HG02884 (cell line): ENCODE results near the gene CCL27.
"Not testable (repeated sequence)": the region's sequence is repeated elsewhere in the genome, so short reads cannot be mapped to it uniquely, and the experiment has no call there.

Experiments used
- ATAC-seq: cut with Tn5 transposase; IDR thresholded peaks from one replicate; pipeline ENCODE4 v1.9.1; 2021; ENCODE audit warnings: mild to moderate bottlenecking, moderate library complexity; ENCODE audit not compliant: unreplicated experiment

The CCL27 gene

GRCh38 chr9:34651876-34652601 is 10.4 kb downstream of the CCL27 start, which contains the start of gene IL11RA:
Gene IL11RA (plus strand): TSS chr9:34652185. CDS start chr9:34655218, 3,033 bp downstream.
- ATAC-seq = no peak

GRCh38 chr9:34651321-34651720 is 11.1 kb downstream of the CCL27 start:
- no peak for ATAC-seq

- no peak for ATAC-seq
Measured at GRCh38 chr9:34650816-34651215, 11.6 kb downstream of the CCL27 start.

DNA sequence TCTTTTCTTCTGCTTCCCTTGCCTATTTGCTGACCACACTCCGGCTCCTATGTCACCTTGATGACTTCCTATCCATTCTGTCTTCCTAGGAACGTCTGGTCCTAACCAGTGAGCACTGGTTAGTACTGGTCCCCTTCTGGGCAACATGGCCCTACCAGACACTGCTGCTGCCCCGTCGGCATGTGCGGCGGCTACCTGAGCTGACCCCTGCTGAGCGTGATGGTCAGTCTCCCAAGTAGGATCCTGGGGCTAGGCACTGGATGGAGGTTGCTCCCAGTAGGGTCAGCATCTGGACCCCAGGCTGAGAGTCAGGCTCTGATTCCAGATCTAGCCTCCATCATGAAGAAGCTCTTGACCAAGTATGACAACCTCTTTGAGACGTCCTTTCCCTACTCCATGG is 13.8 kb downstream of the CCL27 start:
- no peak for ATAC-seq

DNA sequence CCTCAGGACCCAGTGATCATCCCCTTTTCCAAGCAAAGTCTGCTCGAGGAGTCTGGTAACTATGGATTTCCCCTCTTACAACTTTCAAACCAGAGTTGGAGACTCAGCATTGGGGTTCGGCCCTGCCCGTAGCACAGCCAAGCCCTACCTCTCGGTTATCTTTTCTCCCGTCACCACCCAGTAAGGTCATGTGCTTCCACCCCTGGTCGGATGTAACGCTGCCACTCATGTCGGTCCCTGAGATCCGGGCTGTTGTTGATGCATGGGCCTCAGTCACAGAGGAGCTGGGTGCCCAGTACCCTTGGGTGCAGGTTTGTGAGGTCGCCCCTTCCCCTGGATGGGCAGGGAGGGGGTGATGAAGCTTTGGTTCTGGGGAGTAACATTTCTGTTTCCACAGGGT is 14.8 kb downstream of the CCL27 start:
- no peak for ATAC-seq

DNA sequence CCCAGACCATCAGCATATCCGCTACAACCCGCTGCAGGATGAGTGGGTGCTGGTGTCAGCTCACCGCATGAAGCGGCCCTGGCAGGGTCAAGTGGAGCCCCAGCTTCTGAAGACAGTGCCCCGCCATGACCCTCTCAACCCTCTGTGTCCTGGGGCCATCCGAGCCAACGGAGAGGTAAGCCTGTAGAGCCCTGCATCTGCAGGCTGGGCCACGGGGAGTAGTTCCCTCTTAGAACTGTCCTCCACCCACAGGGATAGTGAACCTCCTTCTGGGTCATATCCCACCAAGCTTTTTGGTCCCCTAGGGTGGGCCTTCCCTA is 15.4 kb downstream of the CCL27 start:
- ATAC-seq = no peak

DNA sequence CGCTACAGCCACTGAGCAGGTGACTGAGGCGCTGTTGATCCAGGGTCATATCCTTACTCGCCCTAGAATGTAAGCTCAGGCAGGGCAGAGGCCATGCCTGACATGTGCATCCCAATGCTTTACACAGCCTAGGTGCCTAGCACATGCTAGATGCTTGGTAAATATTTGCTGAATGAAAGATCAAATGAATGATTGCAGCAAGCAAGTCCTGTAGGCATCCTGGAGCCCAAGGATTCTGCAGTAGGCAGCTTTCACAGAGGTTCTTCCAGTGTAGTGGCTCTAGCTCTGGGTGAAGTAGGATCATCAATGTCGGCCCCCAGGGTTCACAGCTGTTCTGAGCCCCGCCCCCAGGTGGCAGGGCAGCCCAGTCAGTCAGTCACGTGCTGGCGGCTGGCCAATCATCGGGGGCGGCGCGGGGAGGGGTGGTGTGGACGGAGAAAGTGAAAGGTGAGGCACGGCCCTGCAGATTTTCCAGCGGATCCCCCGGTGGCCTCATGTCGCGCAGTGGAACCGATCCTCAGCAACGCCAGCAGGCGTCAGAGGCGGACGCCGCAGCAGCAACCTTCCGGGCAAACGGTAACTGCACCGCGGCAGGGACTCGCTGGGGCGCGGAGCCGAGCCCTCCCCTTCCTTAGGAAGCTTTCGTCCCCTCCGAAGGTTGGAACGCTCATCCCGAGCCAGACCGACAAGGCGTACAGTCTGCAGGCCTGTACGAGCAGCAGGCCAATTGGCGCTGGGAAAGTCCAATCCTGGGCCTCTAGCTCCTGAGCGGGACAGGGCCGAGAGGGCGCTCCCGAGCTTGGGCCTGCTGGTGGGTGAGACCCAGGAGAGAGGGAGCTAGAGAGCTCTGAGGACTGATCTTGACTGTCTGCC is 16.0 kb downstream of the CCL27 start, which contains the start of gene GALT:
TSS of gene GALT (plus strand) at position 465 of the 873 bp plus-strand sequence. CDS start at position 495, 30 bp downstream.
- ATAC-seq = peak; percentile 87

DNA sequence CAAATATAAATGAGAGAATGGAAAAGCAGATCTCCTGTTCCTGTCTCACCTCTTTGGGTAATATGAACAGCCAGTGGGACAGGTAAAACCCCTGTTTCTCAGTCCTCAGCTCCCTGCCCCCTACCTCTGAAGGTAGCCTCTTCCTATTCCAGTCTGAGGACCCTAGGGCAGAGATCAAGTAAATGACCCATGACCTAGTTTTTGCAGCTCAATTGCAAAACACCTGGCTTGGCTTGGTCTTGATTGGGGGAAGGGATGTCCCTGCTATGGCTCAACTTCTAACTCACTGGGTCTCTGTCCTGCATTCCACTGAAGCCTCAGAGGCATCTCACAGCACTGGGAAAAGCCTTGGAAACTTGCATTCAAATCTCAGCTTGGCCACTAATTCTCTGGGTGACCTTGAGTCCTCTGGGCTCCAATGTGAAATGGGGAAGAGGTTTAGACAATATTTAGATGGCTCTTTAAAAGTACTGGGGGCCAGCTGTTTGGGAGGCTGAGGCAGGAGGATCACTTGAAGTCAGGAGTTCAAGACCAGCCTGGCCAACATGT is 17.6 kb downstream of the CCL27 start:
- no peak for ATAC-seq

- ATAC-seq = no peak
Measured at GRCh38 chr9:34642679-34643078, 19.8 kb downstream of the CCL27 start.

GRCh38 chr9:34639322-34639721 is 23.1 kb downstream of the CCL27 start:
- ATAC-seq = not testable (repeated sequence)

GRCh38 chr9:34638138-34638445 is 24.4 kb downstream of the CCL27 start:
- ATAC-seq = no peak

DNA sequence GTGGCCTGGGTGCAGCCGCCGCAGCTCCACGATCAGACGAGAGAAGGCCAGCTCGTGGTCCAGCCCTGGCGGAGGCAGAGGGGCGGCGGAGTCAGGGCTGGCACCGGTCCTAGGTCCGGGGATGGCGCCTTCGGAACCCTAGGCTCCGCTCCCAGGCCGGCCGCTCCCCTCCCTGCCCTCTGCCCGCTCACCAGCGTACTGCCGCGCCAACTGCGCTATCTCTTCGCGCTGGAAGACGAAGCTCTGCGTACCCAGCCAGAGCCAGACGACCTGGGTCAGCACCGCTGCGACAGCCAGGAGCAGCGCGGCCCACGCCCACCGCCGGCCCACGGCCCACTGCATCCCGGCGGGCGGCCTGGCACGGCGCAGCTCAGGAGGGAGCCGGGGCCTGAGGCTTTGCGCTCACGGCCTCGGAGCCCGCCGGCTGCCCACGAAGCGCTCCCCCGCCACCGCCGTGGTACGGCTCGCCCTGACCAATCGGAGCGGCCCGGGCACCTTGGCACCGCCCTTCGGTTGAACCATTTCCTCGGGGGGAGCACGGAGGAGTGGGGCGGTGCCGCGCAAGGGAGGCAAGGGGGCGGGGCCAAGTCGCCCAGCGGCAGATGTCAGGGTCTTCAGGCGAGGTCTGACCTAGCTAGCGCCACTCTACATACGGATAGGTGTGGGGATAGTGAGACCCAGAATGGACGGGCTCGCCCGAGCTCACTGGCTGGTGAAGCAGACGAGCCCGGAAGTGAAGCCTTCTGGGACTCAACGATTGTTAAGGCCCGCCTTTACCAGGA is 24.9 kb downstream of the CCL27 start, which contains the start of gene SIGMAR1:
TSS of gene SIGMAR1 (minus strand) at position 432 of the 782 bp plus-strand sequence. CDS start at position 342, 90 bp downstream.
- peak; percentile 91 for ATAC-seq

DNA sequence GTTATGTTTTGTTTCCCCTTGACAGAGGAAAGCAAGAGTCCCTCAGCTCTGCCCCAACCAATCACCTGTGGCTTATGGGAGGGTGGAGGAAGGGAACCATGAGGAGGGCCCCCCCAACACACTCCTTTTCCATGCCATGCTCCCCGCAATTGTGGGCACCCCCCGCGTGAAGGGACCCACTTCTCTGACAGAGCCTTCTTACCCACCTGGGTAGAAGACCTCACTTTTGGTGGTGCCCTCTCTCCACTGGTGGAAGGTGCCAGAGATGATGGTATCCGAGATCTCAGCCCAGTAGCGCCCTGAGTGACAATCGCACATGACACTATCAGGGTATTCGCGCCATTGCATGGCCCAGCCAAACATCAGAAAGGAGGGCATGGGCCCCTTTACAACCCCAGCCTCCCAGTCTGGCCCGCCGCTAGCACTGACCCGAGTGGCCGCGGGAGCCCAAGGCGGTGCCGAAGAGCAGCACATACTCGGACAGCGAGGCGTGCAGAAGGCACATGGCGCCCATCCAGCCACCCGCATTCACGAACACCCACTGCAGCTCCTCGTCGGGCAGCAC is 25.6 kb downstream of the CCL27 start:
- no peak for ATAC-seq

GRCh38 chr9:34635556-34635955 is 26.9 kb downstream of the CCL27 start:
- no peak for ATAC-seq

- no peak for ATAC-seq
Measured at GRCh38 chr9:34634551-34635248, 27.8 kb downstream of the CCL27 start.

DNA sequence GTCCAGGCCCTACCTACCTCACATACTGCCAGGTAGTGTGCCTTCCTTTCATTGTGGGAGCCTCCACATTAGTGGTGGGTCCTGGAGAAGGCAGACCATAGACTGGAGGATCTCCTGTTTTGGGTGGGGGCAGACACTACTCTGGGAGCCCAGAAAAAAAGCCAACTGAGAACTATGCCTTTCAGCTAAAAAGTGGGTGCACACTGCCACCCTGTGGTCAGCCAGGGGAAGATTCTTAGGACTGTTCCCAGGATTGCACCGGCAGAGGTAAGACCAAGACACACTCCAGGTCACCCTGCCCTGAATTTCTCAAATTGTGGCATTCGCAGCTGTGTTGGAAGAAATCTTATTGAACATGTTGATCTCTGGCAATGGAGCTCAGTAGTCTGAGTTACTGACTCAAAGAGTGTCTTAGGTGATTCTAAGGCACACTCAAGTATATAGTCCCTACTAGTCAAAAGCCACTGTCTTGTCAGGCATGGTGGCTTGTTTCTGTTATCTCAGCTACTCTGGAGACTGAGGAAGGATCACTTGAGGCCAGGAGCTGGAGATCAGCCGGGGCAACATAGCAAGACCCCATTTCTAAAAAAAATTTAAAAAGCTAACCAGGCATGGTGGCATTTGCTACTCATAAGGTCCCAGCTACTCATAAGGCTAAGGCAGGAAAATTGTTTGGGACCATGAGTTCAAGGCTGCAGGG is 28.5 kb downstream of the CCL27 start:
- ATAC-seq = no peak

DNA sequence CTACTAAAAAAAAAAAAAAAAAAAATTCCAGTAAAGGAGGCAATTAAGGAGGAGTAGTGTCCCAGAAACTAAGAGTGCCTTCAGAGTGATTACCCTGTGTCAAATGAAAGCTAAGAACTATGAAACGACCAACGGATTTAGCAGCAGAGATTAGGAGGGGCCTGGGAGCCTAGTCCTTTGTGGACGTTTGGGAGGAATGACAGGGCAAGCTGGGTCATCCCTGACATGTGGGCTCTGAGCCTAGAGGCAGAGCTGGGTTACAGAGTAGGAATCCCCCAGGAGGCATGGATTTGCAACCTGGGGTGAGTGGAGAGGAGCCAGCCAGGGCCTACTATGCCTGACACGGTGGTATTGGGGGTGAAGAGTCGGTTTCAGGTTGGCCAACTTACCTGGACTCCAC is 29.3 kb downstream of the CCL27 start:
- ATAC-seq = no peak

- no peak for ATAC-seq
Measured at GRCh38 chr9:34630402-34631154, 31.9 kb downstream of the CCL27 start.

GRCh38 chr9:34629491-34629808 is 33.0 kb downstream of the CCL27 start:
- ATAC-seq = no peak
